Ishikawa (cell line): ENCODE results near the gene CTNND2.

Experiments
- CEBPB ChIP-seq: IDR thresholded peaks from 2 replicates; pipeline ENCODE4 v1.6.1; 2012
- CREB1 ChIP-seq: IDR thresholded peaks from 2 replicates; pipeline ENCODE4 v1.6.1; 2012; ENCODE audit warnings: low read depth
- EGR1 ChIP-seq: IDR thresholded peaks from 2 replicates; pipeline ENCODE4 v1.6.1; 2012
- EP300 ChIP-seq: IDR thresholded peaks from 2 replicates; pipeline ENCODE4 v1.6.1; 2012; ENCODE audit warnings: borderline replicate concordance
- FOXM1 ChIP-seq: IDR thresholded peaks from 2 replicates; pipeline ENCODE4 v1.6.1; 2012; ENCODE audit warnings: low read depth, borderline replicate concordance
- NFIC ChIP-seq: IDR thresholded peaks from 2 replicates; pipeline ENCODE4 v1.6.1; 2012
- RAD21 ChIP-seq: IDR thresholded peaks from 2 replicates; pipeline ENCODE4 v1.6.1; 2012; ENCODE audit warnings: low read depth
- TAF1 ChIP-seq: IDR thresholded peaks from 2 replicates; pipeline ENCODE4 v1.6.1; 2012; ENCODE audit warnings: low read depth, mild to moderate bottlenecking
- TCF12 ChIP-seq: IDR thresholded peaks from 2 replicates; pipeline ENCODE4 v1.6.1; 2012; ENCODE audit warnings: low read depth
- TEAD4 ChIP-seq: IDR thresholded peaks from 2 replicates; pipeline ENCODE4 v1.6.1; 2012
- YY1 ChIP-seq: IDR thresholded peaks from 2 replicates; pipeline ENCODE4 v1.6.1; 2012; ENCODE audit warnings: low read depth
- ZBTB7A ChIP-seq: IDR thresholded peaks from 2 replicates; pipeline ENCODE4 v1.6.1; 2012; ENCODE audit warnings: low read depth
- TF ChIP-seq, protein P1 (sequence below): IDR thresholded peaks from 2 replicates; pipeline ENCODE4 v1.6.1; 2012; ENCODE audit warnings: low read depth, mild to moderate bottlenecking
- TF ChIP-seq, protein P2 (sequence below): IDR thresholded peaks from 2 replicates; pipeline ENCODE4 v1.6.1; 2012
- TF ChIP-seq, protein P3 (sequence below): IDR thresholded peaks from 2 replicates; pipeline ENCODE4 v1.6.1; 2012

The CTNND2 gene

DNA sequence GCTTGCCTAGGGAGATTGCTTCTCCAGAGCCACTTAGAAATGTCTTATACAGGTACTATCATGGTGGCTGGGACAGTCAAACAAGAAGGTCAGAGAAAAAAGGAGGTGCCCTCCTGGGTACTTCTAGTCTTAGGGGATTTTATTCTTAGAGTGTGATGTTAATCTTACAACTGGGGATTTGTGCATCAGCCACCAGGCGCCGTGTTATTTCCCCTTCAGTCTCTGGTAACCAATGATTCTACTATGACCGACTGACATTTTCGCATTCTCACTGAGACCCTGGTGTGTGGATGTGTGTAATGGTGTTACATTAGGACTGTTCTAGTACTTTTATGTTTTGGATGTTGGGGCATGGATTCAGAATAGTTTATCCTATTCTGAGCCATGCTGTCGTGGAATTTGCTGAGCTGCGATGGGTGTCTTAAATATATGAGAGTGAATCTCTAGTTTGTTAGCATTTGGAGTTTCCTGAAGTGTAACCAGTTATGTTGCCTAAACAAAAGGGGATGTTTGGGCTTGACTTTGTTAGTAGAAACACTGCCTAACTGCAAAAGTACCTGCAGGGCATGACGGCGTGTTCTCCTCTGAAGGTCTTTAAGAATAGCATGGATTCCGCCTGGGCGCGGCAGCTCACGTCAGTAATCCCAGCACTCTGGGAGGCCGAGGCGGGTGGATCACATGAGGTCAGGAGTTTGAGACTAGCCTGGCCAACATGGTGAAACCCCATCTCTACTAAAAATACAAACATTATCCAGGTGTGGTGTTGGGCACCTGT, 968.0 kb downstream of the CTNND2 start:
- TF ChIP-seq EP300 (no peak), NFIC (no peak), CEBPB (no peak), TAF1 (no peak), TCF12 (no peak), EGR1 (no peak), ZBTB7A (no peak), CREB1 (no peak), TEAD4 (no peak), YY1 (no peak), RAD21 (no peak)
- TF ChIP-seq, protein P1, sequence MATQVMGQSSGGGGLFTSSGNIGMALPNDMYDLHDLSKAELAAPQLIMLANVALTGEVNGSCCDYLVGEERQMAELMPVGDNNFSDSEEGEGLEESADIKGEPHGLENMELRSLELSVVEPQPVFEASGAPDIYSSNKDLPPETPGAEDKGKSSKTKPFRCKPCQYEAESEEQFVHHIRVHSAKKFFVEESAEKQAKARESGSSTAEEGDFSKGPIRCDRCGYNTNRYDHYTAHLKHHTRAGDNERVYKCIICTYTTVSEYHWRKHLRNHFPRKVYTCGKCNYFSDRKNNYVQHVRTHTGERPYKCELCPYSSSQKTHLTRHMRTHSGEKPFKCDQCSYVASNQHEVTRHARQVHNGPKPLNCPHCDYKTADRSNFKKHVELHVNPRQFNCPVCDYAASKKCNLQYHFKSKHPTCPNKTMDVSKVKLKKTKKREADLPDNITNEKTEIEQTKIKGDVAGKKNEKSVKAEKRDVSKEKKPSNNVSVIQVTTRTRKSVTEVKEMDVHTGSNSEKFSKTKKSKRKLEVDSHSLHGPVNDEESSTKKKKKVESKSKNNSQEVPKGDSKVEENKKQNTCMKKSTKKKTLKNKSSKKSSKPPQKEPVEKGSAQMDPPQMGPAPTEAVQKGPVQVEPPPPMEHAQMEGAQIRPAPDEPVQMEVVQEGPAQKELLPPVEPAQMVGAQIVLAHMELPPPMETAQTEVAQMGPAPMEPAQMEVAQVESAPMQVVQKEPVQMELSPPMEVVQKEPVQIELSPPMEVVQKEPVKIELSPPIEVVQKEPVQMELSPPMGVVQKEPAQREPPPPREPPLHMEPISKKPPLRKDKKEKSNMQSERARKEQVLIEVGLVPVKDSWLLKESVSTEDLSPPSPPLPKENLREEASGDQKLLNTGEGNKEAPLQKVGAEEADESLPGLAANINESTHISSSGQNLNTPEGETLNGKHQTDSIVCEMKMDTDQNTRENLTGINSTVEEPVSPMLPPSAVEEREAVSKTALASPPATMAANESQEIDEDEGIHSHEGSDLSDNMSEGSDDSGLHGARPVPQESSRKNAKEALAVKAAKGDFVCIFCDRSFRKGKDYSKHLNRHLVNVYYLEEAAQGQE = no peak
- TF ChIP-seq, protein P2, sequence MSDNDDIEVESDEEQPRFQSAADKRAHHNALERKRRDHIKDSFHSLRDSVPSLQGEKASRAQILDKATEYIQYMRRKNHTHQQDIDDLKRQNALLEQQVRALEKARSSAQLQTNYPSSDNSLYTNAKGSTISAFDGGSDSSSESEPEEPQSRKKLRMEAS = no peak
- TF ChIP-seq, protein P3, sequence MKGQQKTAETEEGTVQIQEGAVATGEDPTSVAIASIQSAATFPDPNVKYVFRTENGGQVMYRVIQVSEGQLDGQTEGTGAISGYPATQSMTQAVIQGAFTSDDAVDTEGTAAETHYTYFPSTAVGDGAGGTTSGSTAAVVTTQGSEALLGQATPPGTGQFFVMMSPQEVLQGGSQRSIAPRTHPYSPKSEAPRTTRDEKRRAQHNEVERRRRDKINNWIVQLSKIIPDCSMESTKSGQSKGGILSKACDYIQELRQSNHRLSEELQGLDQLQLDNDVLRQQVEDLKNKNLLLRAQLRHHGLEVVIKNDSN = no peak

DNA sequence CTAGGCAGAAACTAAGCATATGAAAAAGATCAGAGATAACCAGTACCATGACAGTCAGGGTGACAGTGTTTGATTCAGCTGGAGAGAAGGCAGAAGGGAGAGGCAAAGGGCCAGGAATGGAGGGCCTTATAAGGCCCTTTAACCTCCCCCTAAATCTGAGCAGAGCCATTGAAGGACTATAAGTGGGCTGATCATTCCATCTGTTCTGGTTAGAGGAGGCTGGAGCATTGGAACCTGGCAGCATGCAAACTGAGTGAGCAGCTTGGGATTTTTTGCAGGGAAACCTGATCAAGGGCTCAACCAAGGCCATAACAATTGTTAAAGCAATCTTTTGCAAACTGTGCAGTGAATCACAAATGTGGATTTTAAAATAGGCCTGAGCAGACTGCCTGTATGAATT, 968.7 kb downstream of the CTNND2 start:
- TF ChIP-seq TAF1 = no peak
- TF ChIP-seq NFIC = no peak
- TF ChIP-seq YY1 = no peak
- TF ChIP-seq, protein P2 = no peak
- no peak for TF ChIP-seq RAD21
- TF ChIP-seq TEAD4 = no peak
- no peak for TF ChIP-seq FOXM1
- TF ChIP-seq CREB1 = no peak
- no peak for TF ChIP-seq CEBPB

DNA sequence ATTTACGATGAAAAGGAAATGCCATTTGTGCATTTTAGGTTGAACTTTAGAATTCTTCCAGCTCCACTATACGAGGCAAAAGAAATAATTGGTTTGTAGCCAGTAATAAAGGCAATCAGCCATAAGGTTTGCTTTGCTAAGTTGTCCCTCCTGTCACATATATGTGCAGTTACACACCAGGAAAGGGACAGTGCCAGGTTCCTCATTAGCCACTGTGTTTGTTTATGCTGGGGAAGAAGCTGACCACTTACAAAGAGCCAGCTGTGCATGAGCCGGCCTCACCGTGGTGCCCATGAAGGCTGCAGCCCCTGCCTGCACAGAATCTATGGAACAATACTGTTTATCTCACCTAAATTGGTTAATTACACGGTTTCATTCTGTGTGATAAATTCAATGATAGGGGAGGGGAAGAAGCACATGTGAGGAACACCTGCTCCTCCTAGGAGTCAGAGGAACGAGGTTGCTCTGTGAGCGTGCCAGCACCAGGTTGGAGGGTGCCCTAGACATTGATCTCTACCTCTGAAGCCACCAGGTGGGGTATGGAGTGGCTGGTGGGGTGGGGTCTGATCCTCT, 969.4 kb downstream of the CTNND2 start:
- TF ChIP-seq, protein P2 = no peak
- TF ChIP-seq YY1 (no peak), CEBPB (no peak), TCF12 (no peak), EGR1 (no peak)
- TF ChIP-seq, protein P1 = no peak

DNA sequence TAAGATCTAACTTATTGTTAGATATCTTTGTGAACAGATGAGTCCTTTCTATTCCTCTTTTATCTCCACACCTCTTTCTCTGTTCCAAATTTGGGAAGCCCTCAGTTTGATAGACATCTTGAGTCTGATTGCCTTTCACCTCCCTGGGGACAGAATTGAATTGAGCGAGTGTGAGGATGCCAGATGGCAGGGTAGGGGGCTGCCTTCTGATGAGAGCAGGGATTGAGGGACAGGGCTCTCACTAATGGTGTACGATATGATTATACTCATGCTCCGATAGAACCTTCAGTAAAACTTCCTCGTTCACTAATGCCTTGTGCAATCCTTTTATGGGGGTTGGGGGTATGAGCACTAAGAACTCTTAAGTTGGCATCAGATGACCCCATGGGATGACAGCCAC, 971.1 kb downstream of the CTNND2 start:
- TF ChIP-seq TCF12 (no peak), ZBTB7A (no peak), NFIC (no peak), FOXM1 (no peak), TEAD4 (no peak), EP300 (no peak), CEBPB (no peak), TAF1 (no peak), RAD21 (no peak), EGR1 (no peak)
- TF ChIP-seq, protein P2 = no peak
- TF ChIP-seq, protein P3 = no peak

DNA sequence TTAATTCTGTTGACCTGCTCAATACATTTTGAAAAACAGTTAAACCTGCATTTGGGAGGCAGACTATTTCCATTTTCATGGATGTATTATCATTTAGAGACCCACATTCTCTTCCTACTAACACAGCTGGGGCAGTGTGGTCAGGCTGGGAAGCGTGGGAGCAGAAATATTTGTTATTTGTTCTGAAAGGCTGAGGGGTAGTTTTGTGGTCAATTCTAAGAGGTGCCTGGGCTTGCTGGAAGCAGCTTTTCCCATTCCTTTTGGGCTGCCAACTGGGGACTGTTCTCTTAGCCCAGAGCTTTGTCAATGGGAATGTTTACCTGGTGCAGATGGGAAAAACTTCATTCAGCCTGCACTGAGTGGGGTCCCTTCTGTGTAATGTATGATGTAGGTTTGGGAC, 971.8 kb downstream of the CTNND2 start:
- TF ChIP-seq YY1 = no peak
- TF ChIP-seq TAF1 = no peak

DNA sequence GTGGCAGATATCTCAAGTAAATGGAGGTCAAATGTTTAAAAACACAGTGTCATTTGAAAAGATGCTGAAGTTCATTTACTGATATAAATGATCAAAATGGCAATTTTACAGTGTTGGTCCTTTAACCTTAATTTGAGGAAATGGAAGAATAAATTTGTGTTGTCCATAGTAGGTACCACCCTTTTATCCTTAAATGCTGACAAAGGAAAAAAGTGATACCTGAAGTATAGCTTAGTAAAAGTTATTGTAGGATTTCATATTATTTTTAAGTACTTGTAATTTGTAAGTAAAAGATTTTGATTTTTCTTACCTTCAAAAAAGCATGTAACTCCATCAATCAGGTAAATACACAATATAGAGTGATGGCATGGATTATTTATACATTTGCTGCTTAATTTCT, 976.6 kb downstream of the CTNND2 start:
- TF ChIP-seq CEBPB (no peak), YY1 (no peak), EP300 (no peak), FOXM1 (no peak), TCF12 (no peak), TAF1 (no peak), ZBTB7A (no peak), EGR1 (no peak), TEAD4 (no peak), RAD21 (no peak), NFIC (no peak), CREB1 (no peak)
- TF ChIP-seq, protein P3 = no peak
- TF ChIP-seq, protein P2 = no peak
- TF ChIP-seq, protein P1 = no peak
